GM23338 (cell line): Measurements from ENCODE around the gene YPEL1. TPM values are rescaled to one million over a fixed set of nuclear protein-coding genes. Genes with fewer than 3 reads are reported as not detected.

Experiments used
- ATAC-seq: fragments of 200-7000 bp; cut with Tn5 transposase; 3 replicates; pipeline ENCODE4 v1.9.1; 2020
- DNase-seq: peaks from one replicate; pipeline ENCODE4 v3.0.0-alpha.2; 2015; ENCODE audit warnings: low spot score
- H2AFZ ChIP-seq: fragments of 200-600 bp; sonication (generic); 2 replicates; pipeline ENCODE4 v1.8.0; 2016; ENCODE audit warnings: antibody characterized with exemption, mild to moderate bottlenecking, moderate library complexity
- H3F3A ChIP-seq: fragments of 200-600 bp; sonication (generic); replicated peaks from 2 replicates; pipeline ENCODE4 v1.8.0; 2017; ENCODE audit warnings: antibody characterized with exemption, mixed run types, low read depth
- H3K27ac ChIP-seq: fragments of 200-600 bp; sonication (generic); 2 replicates; pipeline ENCODE4 v1.6.1; 2016; ENCODE audit warnings: low read depth
- H3K27me3 ChIP-seq: fragments of 200-600 bp; sonication (generic); 2 replicates; pipeline ENCODE4 v1.8.0; 2016; ENCODE audit warnings: mild to moderate bottlenecking, mixed run types, moderate library complexity; ENCODE audit not compliant: insufficient read depth
- H3K36me3 ChIP-seq: fragments of 200-600 bp; sonication (generic); 2 replicates; pipeline ENCODE4 v1.8.0; 2016; ENCODE audit warnings: mild to moderate bottlenecking; ENCODE audit not compliant: insufficient read depth
- H3K4me1 ChIP-seq: fragments of 200-600 bp; sonication (generic); 2 replicates; pipeline ENCODE4 v1.8.0; 2016; ENCODE audit warnings: mild to moderate bottlenecking, moderate library complexity; ENCODE audit not compliant: insufficient read depth
- H3K4me2 ChIP-seq: fragments of 200-600 bp; sonication (generic); 2 replicates; pipeline ENCODE4 v1.7.1; 2017; ENCODE audit warnings: mixed run types
- H3K4me3 ChIP-seq: fragments of 200-600 bp; sonication (generic); 2 replicates; pipeline ENCODE4 v1.6.1; 2016; ENCODE audit warnings: mixed run types
- H3K79me2 ChIP-seq: fragments of 200-600 bp; sonication (generic); replicated peaks from 2 replicates; pipeline ENCODE4 v1.8.0; 2017; ENCODE audit warnings: mild to moderate bottlenecking; ENCODE audit not compliant: insufficient read depth
- H3K9me2 ChIP-seq: fragments of 200-600 bp; sonication (generic); 2 replicates; pipeline ENCODE4 v1.8.0; 2017; ENCODE audit not compliant: insufficient read depth
- H4K20me1 ChIP-seq: fragments of 200-600 bp; sonication (generic); replicated peaks from 2 replicates; pipeline ENCODE4 v1.8.0; 2017; ENCODE audit warnings: mild to moderate bottlenecking; ENCODE audit not compliant: insufficient read depth
- H3K27ac Mint-ChIP-seq: 2 replicates; pipeline ENCODE4 v1.8.0; 2020; ENCODE audit warnings: inconsistent platforms, mild to moderate bottlenecking, moderate library complexity, mixed read lengths
- H3K27me3 Mint-ChIP-seq: 3 replicates; pipeline ENCODE4 v1.8.0; 2022; ENCODE audit warnings: low read depth, mild to moderate bottlenecking, moderate library complexity, mixed read lengths, inconsistent platforms; ENCODE audit not compliant: insufficient read depth, poor library complexity
- H3K36me3 Mint-ChIP-seq: 3 replicates; pipeline ENCODE4 v1.8.0; 2021; ENCODE audit warnings: low read depth, mild to moderate bottlenecking, inconsistent platforms, moderate library complexity, mixed read lengths
- H3K4me1 Mint-ChIP-seq: 3 replicates; pipeline ENCODE4 v1.8.0; 2020; ENCODE audit warnings: mild to moderate bottlenecking, inconsistent platforms, mixed read lengths
- H3K4me3 Mint-ChIP-seq: 3 replicates; pipeline ENCODE4 v1.8.0; 2021; ENCODE audit warnings: moderate library complexity, mild to moderate bottlenecking, inconsistent platforms, mixed read lengths
- H3K9me3 Mint-ChIP-seq: 3 replicates; pipeline ENCODE4 v1.8.0; 2020; ENCODE audit warnings: moderate library complexity, mild to moderate bottlenecking, inconsistent platforms, mixed read lengths
- CREB1 ChIP-seq: fragments of 250-450 bp; sonication (Bioruptor Pico); IDR thresholded peaks from 2 replicates; pipeline ENCODE4 v1.5.0; 2020; ENCODE audit warnings: low read depth, mild to moderate bottlenecking, moderate library complexity
- CTCF ChIP-seq, 2 experiments: fragments of 200-600 bp in 1 of 2; sonication (generic) in 1 of 2; conservative IDR thresholded peaks; 2 replicates each; pipeline versions ENCODE4 v1.5.1 to v1.6.1; 2016 to 2017; ENCODE audit warnings: antibody characterized with exemption in 2 of 2, low read depth in 2 of 2, mild to moderate bottlenecking in 2 of 2, moderate library complexity in 1 of 2
- ETS1 ChIP-seq: IDR thresholded peaks from 2 replicates; pipeline ENCODE4 v1.6.1; 2016; ENCODE audit warnings: antibody characterized with exemption
- EZH2 ChIP-seq: fragments of 200-600 bp; sonication (generic); IDR thresholded peaks from one replicate; pipeline ENCODE4 v1.8.0; 2017; ENCODE audit warnings: antibody characterized with exemption, mild to moderate bottlenecking, low read depth; ENCODE audit not compliant: unreplicated experiment
- EZH2phosphoT487 ChIP-seq: fragments of 200-600 bp; sonication (generic); IDR thresholded peaks from one replicate; pipeline ENCODE4 v1.8.1; 2018; ENCODE audit warnings: antibody characterized with exemption; ENCODE audit not compliant: unreplicated experiment
- JUNB ChIP-seq: IDR thresholded peaks from one replicate; pipeline ENCODE4 v1.6.1; 2016; ENCODE audit warnings: antibody characterized with exemption; ENCODE audit not compliant: unreplicated experiment
- NANOG ChIP-seq: IDR thresholded peaks from 2 replicates; pipeline ENCODE4 v1.6.1; 2016; ENCODE audit warnings: antibody characterized with exemption, borderline replicate concordance
- POLR2AphosphoS5 ChIP-seq: IDR thresholded peaks from 2 replicates; pipeline ENCODE4 v1.6.1; 2016; ENCODE audit warnings: antibody characterized with exemption, low read depth
- REST ChIP-seq: IDR thresholded peaks from one replicate; pipeline ENCODE4 v1.6.1; 2018; ENCODE audit warnings: antibody characterized with exemption; ENCODE audit not compliant: unreplicated experiment
- STAT1 ChIP-seq: IDR thresholded peaks from one replicate; pipeline ENCODE4 v1.6.1; 2016; ENCODE audit warnings: antibody characterized with exemption; ENCODE audit not compliant: unreplicated experiment
- ZNF114 ChIP-seq: fragments of 250-450 bp; sonication (Bioruptor Pico); IDR thresholded peaks from 2 replicates; pipeline ENCODE4 v1.5.0; 2020; ENCODE audit warnings: mild to moderate bottlenecking, moderate library complexity
- ZNF331 ChIP-seq: fragments of 250-450 bp; sonication (Bioruptor Pico); IDR thresholded peaks from 2 replicates; pipeline ENCODE4 v1.5.0; 2020; ENCODE audit warnings: low read depth, mild to moderate bottlenecking, moderate library complexity
- polyA plus RNA-seq: library from polyadenylated mRNA; unstranded; fragments of >200 nt; fragmentation: Nextera tagmentation; extraction: Ambion mirVana; gene quantifications from 2 replicates; pipeline ENCODE4 v1.2.1, GENCODE V29; 2016
- total RNA-seq: library from RNA; depleted of rRNA; stranded (reverse); fragments of >200 nt; shearing (Covaris generic); gene quantifications from 2 replicates; pipeline ENCODE4 v1.2.3, GENCODE V29; 2014

Gene YPEL1
- total and polyA plus RNA-seq, 2 experiments from 2014 or later = 4.4 to 6.0 TPM

- Histone ChIP-seq H3F3A (no peaks in the 10 kb centered on the region), H3K4me3 (no peak overlapping the region), H3K36me3 (0 out of 2 replicates have a peak, but pooled peaks cover 4% of the 10 kb centered on the region), H3K4me2 (no peak overlapping the region), H4K20me1 (no peaks in the 10 kb centered on the region; the same call in 1 of the 2 replicates), H2AFZ (no peak overlapping the region), H3K27ac (no peak overlapping the region), H3K9me2 (no peaks in the 10 kb centered on the region), H3K4me1 (no peaks in the 10 kb centered on the region), H3K27me3 (no peaks in the 10 kb centered on the region), H3K79me2 (no peaks in the 10 kb centered on the region)
- Mint-ChIP-seq H3K36me3 (peaks cover 17% of the 10 kb centered on the region), H3K27ac (no peak overlapping the region), H3K27me3 (peaks cover 9% of the 10 kb centered on the region), H3K4me3 (no peak overlapping the region), H3K4me1 (no peaks in the 10 kb centered on the region), H3K9me3 (peaks cover 12% of the 10 kb centered on the region; the same call in 2 of the 3 replicates)
- TF ChIP-seq EZH2phosphoT487 = no peak
- no peak for TF ChIP-seq ZNF331
- DNase-seq = no peak
- no peak for ATAC-seq
Observed at GRCh38 chr22:21682385-21683175, 53.0 kb downstream of the YPEL1 start.

GRCh38 chr22:21681566-21682370 is 53.8 kb downstream of the YPEL1 start:
- Mint-ChIP-seq H3K9me3 (peaks cover 12% of the 10 kb centered on the region; the same call in 2 of the 3 replicates), H3K4me1 (no peaks in the 10 kb centered on the region), H3K27me3 (peaks cover 7% of the 10 kb centered on the region), H3K4me3 (no peak overlapping the region), H3K27ac (no peak overlapping the region), H3K36me3 (peaks cover 24% of the 10 kb centered on the region)
- Histone ChIP-seq H2AFZ (no peak overlapping the region), H3K79me2 (no peaks in the 10 kb centered on the region), H3K36me3 (0 out of 2 replicates have a peak, but pooled peaks cover 4% of the 10 kb centered on the region), H3F3A (no peaks in the 10 kb centered on the region), H3K4me3 (no peak overlapping the region), H4K20me1 (no peaks in the 10 kb centered on the region; the same call in 1 of the 2 replicates), H3K4me2 (no peak overlapping the region), H3K4me1 (no peaks in the 10 kb centered on the region), H3K27me3 (no peaks in the 10 kb centered on the region), H3K27ac (no peak overlapping the region), H3K9me2 (no peaks in the 10 kb centered on the region)
- ATAC-seq = no peak
- DNase-seq = no peak
- TF ChIP-seq ETS1 = no peak
- no peak for TF ChIP-seq JUNB
- TF ChIP-seq ZNF331 = no peak
- no peak for TF ChIP-seq REST
- TF ChIP-seq CTCF (conservative IDR thresholded peaks at IDR 0.05; ENCODE audit: low read depth in 2 of 2) = no peak
- no peak for TF ChIP-seq CREB1 (CRISPR knock-in tag)
- no peak for TF ChIP-seq EZH2
- TF ChIP-seq STAT1 = no peak
- no peak for TF ChIP-seq NANOG
- no peak for TF ChIP-seq POLR2AphosphoS5
- no peak for TF ChIP-seq ZNF114
